H9 (cell line): ENCODE measurements around the gene NEK5. TPM values are rescaled to one million over a fixed set of nuclear protein-coding genes. Genes with fewer than 3 reads are reported as not detected.

Source experiments
- DNase-seq: peaks from one replicate; pipeline ENCODE4 v3.0.0-alpha.2; 2017
- H2AFZ ChIP-seq: one replicate; pipeline ENCODE4 v1.6.1; 2013; ENCODE audit warnings: mild to moderate bottlenecking, low read length, control low read depth, moderate library complexity
- H2AK5ac ChIP-seq: 2 replicates; pipeline ENCODE4 v1.6.1; 2013; ENCODE audit warnings: low read length, control low read depth, mixed read lengths; ENCODE audit not compliant: insufficient read length
- H2BK120ac ChIP-seq: one replicate; pipeline ENCODE4 v1.6.1; 2013; ENCODE audit warnings: low read depth, mild to moderate bottlenecking, low read length, control low read depth, inconsistent platforms; ENCODE audit not compliant: poor library complexity, severe bottlenecking
- H2BK12ac ChIP-seq: 2 replicates; pipeline ENCODE4 v1.6.1; 2013; ENCODE audit warnings: low read length, control low read depth, mixed read lengths, low read depth; ENCODE audit not compliant: insufficient read length
- H2BK15ac ChIP-seq: 2 replicates; pipeline ENCODE4 v1.6.1; 2013; ENCODE audit warnings: low read depth, low read length, control low read depth
- H2BK20ac ChIP-seq: one replicate; pipeline ENCODE4 v1.6.1; 2013; ENCODE audit warnings: low read depth, mild to moderate bottlenecking, low read length, control low read depth, inconsistent platforms; ENCODE audit not compliant: poor library complexity, severe bottlenecking
- H2BK5ac ChIP-seq: 2 replicates; pipeline ENCODE4 v1.6.1; 2013; ENCODE audit warnings: low read length, control low read depth, mixed read lengths; ENCODE audit not compliant: insufficient read length
- H3K14ac ChIP-seq: 2 replicates; pipeline ENCODE4 v1.6.1; 2013; ENCODE audit warnings: low read length, control low read depth; ENCODE audit not compliant: insufficient read depth
- H3K18ac ChIP-seq: 2 replicates; pipeline ENCODE4 v1.6.1; 2013; ENCODE audit warnings: low read depth, mild to moderate bottlenecking, mixed read lengths, low read length, control low read depth; ENCODE audit not compliant: insufficient read length
- H3K23ac ChIP-seq: 2 replicates; pipeline ENCODE4 v1.6.1; 2013; ENCODE audit warnings: low read length, control low read depth, mixed read lengths, low read depth; ENCODE audit not compliant: insufficient read length
- H3K23me2 ChIP-seq: 2 replicates; pipeline ENCODE4 v1.6.1; 2013; ENCODE audit warnings: low read depth, mild to moderate bottlenecking, mixed read lengths, low read length, control low read depth; ENCODE audit not compliant: insufficient read length, poor library complexity, severe bottlenecking
- H3K27ac ChIP-seq: 2 replicates; pipeline ENCODE4 v1.5.1; 2013; ENCODE audit warnings: low read length, control low read depth, mixed read lengths, low read depth; ENCODE audit not compliant: insufficient read length
- H3K27me3 ChIP-seq: 2 replicates; pipeline ENCODE4 v1.6.1; 2013; ENCODE audit warnings: low read length, control low read depth, inconsistent platforms; ENCODE audit not compliant: insufficient read depth
- H3K4ac ChIP-seq: 2 replicates; pipeline ENCODE4 v1.6.1; 2013; ENCODE audit warnings: low read depth, mild to moderate bottlenecking, control low read depth, inconsistent platforms, low read length, moderate library complexity
- H3K4me1 ChIP-seq: 2 replicates; pipeline ENCODE4 v1.6.1; 2013; ENCODE audit warnings: low read length, control low read depth, inconsistent platforms; ENCODE audit not compliant: insufficient read depth
- H3K4me2 ChIP-seq: 2 replicates; pipeline ENCODE4 v1.6.1; 2013; ENCODE audit warnings: low read length, control low read depth, mixed read lengths; ENCODE audit not compliant: insufficient read length, insufficient read depth
- H3K56ac ChIP-seq: 2 replicates; pipeline ENCODE4 v1.6.1; 2013; ENCODE audit warnings: low read depth, mild to moderate bottlenecking, mixed read lengths, low read length, control low read depth; ENCODE audit not compliant: insufficient read length
- H3K79me1 ChIP-seq: 2 replicates; pipeline ENCODE4 v1.6.1; 2013; ENCODE audit warnings: low read depth, mild to moderate bottlenecking, moderate library complexity, low read length, control low read depth, inconsistent platforms; ENCODE audit not compliant: insufficient read depth, poor library complexity, severe bottlenecking
- H3K79me2 ChIP-seq: 2 replicates; pipeline ENCODE4 v1.6.1; 2013; ENCODE audit warnings: low read length, control low read depth, inconsistent platforms; ENCODE audit not compliant: insufficient read depth
- H3K9ac ChIP-seq: 2 replicates; pipeline ENCODE4 v1.6.1; 2013; ENCODE audit warnings: low read length, control low read depth, mixed read lengths; ENCODE audit not compliant: insufficient read length; ENCODE audit errors: extremely low read depth
- H3K9me3 ChIP-seq: one replicate; pipeline ENCODE4 v1.6.1; 2013; ENCODE audit warnings: low read depth, low read length, inconsistent platforms; ENCODE audit not compliant: control insufficient read depth
- H3T11ph ChIP-seq: one replicate; pipeline ENCODE4 v1.6.1; 2013; ENCODE audit warnings: mild to moderate bottlenecking, low read length, control low read depth, inconsistent platforms
- H4K20me1 ChIP-seq: one replicate; pipeline ENCODE4 v1.6.1; 2013; ENCODE audit not compliant: control insufficient read depth, insufficient read length, insufficient read depth
- H4K5ac ChIP-seq: 2 replicates; pipeline ENCODE4 v1.6.1; 2013; ENCODE audit warnings: low read depth, mild to moderate bottlenecking, mixed read lengths, low read length, control low read depth; ENCODE audit not compliant: insufficient read length
- H4K8ac ChIP-seq: replicated peaks from 2 replicates; pipeline ENCODE4 v1.6.1; 2013; ENCODE audit warnings: low read length, control low read depth, mixed read lengths, low read depth; ENCODE audit not compliant: insufficient read length
- H4K91ac ChIP-seq: 2 replicates; pipeline ENCODE4 v1.6.1; 2013; ENCODE audit warnings: low read depth, mild to moderate bottlenecking, moderate library complexity, mixed read lengths, low read length, control low read depth; ENCODE audit not compliant: insufficient read length
- H3K27ac Mint-ChIP-seq, 3 experiments: 2 replicates in 2 of 3; 3 replicates in 1 of 3; pipeline ENCODE4 v1.8.0; 2020 to 2021; ENCODE audit warnings: mixed read lengths in 3 of 3, mild to moderate bottlenecking in 1 of 3, moderate library complexity in 1 of 3
- H3K27me3 Mint-ChIP-seq: 2 replicates; pipeline ENCODE4 v1.8.0; 2021; ENCODE audit warnings: low read depth, mild to moderate bottlenecking, moderate library complexity, mixed read lengths
- H3K36me3 Mint-ChIP-seq, 3 experiments: 2 replicates in 2 of 3; 3 replicates in 1 of 3; pipeline ENCODE4 v1.8.0; 2020 to 2021; ENCODE audit warnings: low read depth in 3 of 3, mixed read lengths in 3 of 3; ENCODE audit not compliant: insufficient read depth in 1 of 3
- H3K4me1 Mint-ChIP-seq, 2 experiments: 2 replicates each; pipeline ENCODE4 v1.8.0; 2020; ENCODE audit warnings: mixed read lengths in 2 of 2
- H3K4me3 Mint-ChIP-seq, 2 experiments: 2 replicates in 1 of 2; 3 replicates in 1 of 2; pipeline ENCODE4 v1.8.0; 2020 to 2021; ENCODE audit warnings: mild to moderate bottlenecking in 2 of 2, mixed read lengths in 2 of 2, moderate library complexity in 1 of 2
- H3K9me3 Mint-ChIP-seq, 2 experiments: 2 replicates in 1 of 2; 3 replicates in 1 of 2; pipeline ENCODE4 v1.8.0; 2020; ENCODE audit warnings: mild to moderate bottlenecking in 2 of 2, mixed read lengths in 2 of 2, moderate library complexity in 1 of 2
- CTCF ChIP-seq: fragments of 200-600 bp; sonication (generic); conservative IDR thresholded peaks from 3 replicates; pipeline ENCODE4 v1.8.0; 2021; ENCODE audit warnings: antibody characterized with exemption, mild to moderate bottlenecking
- WGBS: extraction: QIAGEN DNeasy Blood & Tissue Kit; methylation state at CpG from one replicate; pipeline ENCODE4 v1.1.7; 2013; ENCODE audit warnings: missing lambda C conversion rate, low lambda C conversion rate, mixed read lengths; ENCODE audit not compliant: insufficient read length; ENCODE audit errors: extremely low coverage; 5-methylcytosine and 5-hydroxymethylcytosine counted together
- total RNA-seq: library from RNA; stranded (reverse); gene quantifications from 2 replicates; pipeline ENCODE4 v1.2.1, GENCODE V29; 2021

The NEK5 gene
- total RNA-seq, 1 experiment from 2014 or later = 0.26 TPM

GRCh38 chr13:52004511-52005170, 124.2 kb downstream of the NEK5 start:
- WGBS = no CpG with 5 or more reads among the region's 7 CpGs

More at GRCh38 chr13:52004511-52005170, 124.2 kb downstream of the NEK5 start:
- H3K9ac ChIP-seq = no peak overlapping the region
- H3K23me2 ChIP-seq = no peaks in the 10 kb centered on the region
- no peak for TF ChIP-seq CTCF
- H3K4me1 ChIP-seq = no peaks in the 10 kb centered on the region
- no peak overlapping the region for H3K27ac ChIP-seq
- H3K18ac ChIP-seq = no peak overlapping the region
- H3K23ac ChIP-seq = no peak overlapping the region
- DNase-seq = no peak
- no peak overlapping the region for H4K5ac ChIP-seq
- H3K4me3 Mint-ChIP-seq = no peak overlapping the region
- no peak overlapping the region for H3K4ac ChIP-seq
- no peaks in the 10 kb centered on the region for H3K79me2 ChIP-seq
- peaks cover 9% of the 10 kb centered on the region for H3K27me3 Mint-ChIP-seq
- H3K27ac Mint-ChIP-seq = no peak overlapping the region
- H3T11ph ChIP-seq = no peak overlapping the region
- peaks cover 8% of the 10 kb centered on the region in 3 experiments; a peak in 5 of 7 replicates for H3K36me3 Mint-ChIP-seq
- no peak overlapping the region for H2AFZ ChIP-seq
- H3K79me1 ChIP-seq = no peaks in the 10 kb centered on the region
- no peaks in the 10 kb centered on the region for H3K9me3 ChIP-seq
- no peak overlapping the region for H3K4me2 ChIP-seq
- H4K91ac ChIP-seq = no peak overlapping the region
- no peak overlapping the region for H2BK5ac ChIP-seq
- no peak overlapping the region for H2BK15ac ChIP-seq
- no peaks in the 10 kb centered on the region for H3K27me3 ChIP-seq
- H2BK20ac ChIP-seq = no peak overlapping the region
- no peak overlapping the region for H2BK120ac ChIP-seq
- H4K20me1 ChIP-seq = no peaks in the 10 kb centered on the region
- no peak overlapping the region for H3K56ac ChIP-seq
- H3K9me3 Mint-ChIP-seq = peaks cover 2 to 3% of the 10 kb centered on the region in 2 experiments; a peak in 2 of 5 replicates
- no peak overlapping the region for H2AK5ac ChIP-seq
- H4K8ac ChIP-seq = no peak overlapping the region
- H3K4me1 Mint-ChIP-seq = peaks cover 16 to 28% of the 10 kb centered on the region in 2 experiments
- no peak overlapping the region for H3K14ac ChIP-seq
- H2BK12ac ChIP-seq = no peak overlapping the region
